Heart left ventricle (tissue), 16 donors: ENCODE data around the gene DOCK3. TPM values are rescaled to one million over a fixed set of nuclear protein-coding genes. Genes with fewer than 3 reads are reported as not detected.

ENCODE experiments used
- ATAC-seq, 4 donors: fragments of 200-7000 bp; cut with Tn5 transposase; one replicate each; pipeline ENCODE4 v1.9.1; 2020 to 2022; ENCODE audit warnings: moderate library complexity in 4 of 4, mild to moderate bottlenecking in 3 of 4, moderate number of reproducible peaks in 1 of 4
- DNase-seq, 5 donors: peaks; one replicate each; pipeline ENCODE4 v3.0.0-alpha.2; 2020
- H3K27ac ChIP-seq, 12 donors: fragments of 200-600 bp; sonication (generic) in 4 of 12; one replicate each; pipeline versions ENCODE4 v1.5.0 to v1.8.0; 2016 to 2022; ENCODE audit warnings: mild to moderate bottlenecking in 2 of 12
- H3K27me3 ChIP-seq, 9 donors: fragments of 200-600 bp; sonication (generic) in 2 of 9; one replicate each; pipeline versions ENCODE4 v1.5.1 to v1.8.0; 2016 to 2022; ENCODE audit warnings: mild to moderate bottlenecking in 3 of 9
- H3K36me3 ChIP-seq, 9 donors: fragments of 200-600 bp; sonication (generic) in 2 of 9; one replicate each; pipeline versions ENCODE4 v1.5.0 to v1.8.0; 2018 to 2022; ENCODE audit warnings: mild to moderate bottlenecking in 2 of 9
- H3K4me1 ChIP-seq, 12 donors: fragments of 200-600 bp; sonication (generic) in 4 of 12; one replicate each; pipeline versions ENCODE4 v1.5.0 to v1.8.0; 2016 to 2022; ENCODE audit warnings: mild to moderate bottlenecking in 3 of 12
- H3K4me3 ChIP-seq, 12 donors: fragments of 200-600 bp; sonication (generic) in 4 of 12; one replicate each; pipeline versions ENCODE4 v1.5.0 to v1.8.0; 2017 to 2022; ENCODE audit warnings: mild to moderate bottlenecking in 9 of 12, moderate library complexity in 4 of 12
- H3K9me3 ChIP-seq, 12 donors: fragments of 200-600 bp; sonication (generic) in 4 of 12; one replicate each; pipeline versions ENCODE4 v1.5.0 to v1.8.0; 2016 to 2022; ENCODE audit warnings: mild to moderate bottlenecking in 1 of 12
- CTCF ChIP-seq, 12 donors: fragments of 200-600 bp; sonication (generic) in 4 of 12; IDR thresholded peaks; one replicate each; pipeline versions ENCODE4 v1.5.0 to v1.8.0; 2018 to 2022; ENCODE audit warnings: antibody characterized with exemption in 12 of 12, mild to moderate bottlenecking in 5 of 12
- POLR2A ChIP-seq, 2 donors: fragments of 450-650 bp; IDR thresholded peaks; one replicate each; pipeline ENCODE4 v1.6.1; 2017; ENCODE audit warnings: antibody characterized with exemption in 2 of 2, mild to moderate bottlenecking in 2 of 2, moderate library complexity in 2 of 2
- WGBS, 4 donors: extraction: QIAGEN DNeasy Blood & Tissue Kit in 2 of 4; methylation state at CpG; one replicate each; pipeline versions ENCODE4 v1.1.5 to v1.1.7; 2013 to 2018; 5-methylcytosine and 5-hydroxymethylcytosine counted together
- intact Hi-C, 10 donors: fragments of 100-400 bp; cut with DNase I; formaldehyde crosslinking; loops; one replicate each; pipeline versions ENCODE4 v1.11.1 to v1.14.2; 2022
- polyA plus RNA-seq, 2 donors: library from polyadenylated mRNA; stranded (reverse); fragments of 200-250 nt; gene quantifications; one replicate each; pipeline ENCODE4 v1.2.3, GENCODE V29; 2013
- total RNA-seq, 9 donors: library from RNA; depleted of rRNA in 2 of 9; stranded (reverse); fragments of >200 nt in 2 of 9; fragmentation: NEBNext Ultra II Directional in 3 of 9; extraction: Animal tissue kit (Norgen Biotek cat#: 25700) in 3 of 9; gene quantifications; one replicate each; pipeline versions ENCODE4 v1.1.0 to v1.2.4, GENCODE V29; 2016 to 2023
- donor health status: ischemic (EF 13 %, LVEDD 7.1; RV severe dilation, severe dysfunction).
- donor health status: healthy with polysubstance abuse.
- donor health status: DM: no; HTN: yes; CAD: no.
- donor health status: DM: no; HTN: no; CAD: no.
- donor health status: ischemic (EF 25% LVEDD 6.9; RV normal size, moderate dysfunction).
- donor health status: ischemic (EF 25% LVEDD 5.7; RV mildly dilated, moderate dysfunction).
- donor health status: healthy.
- donor health status: DM: yes; HTN: yes; CAD: no.
- donor health status: ischemic (EF 35%, LVEDD 5.7; RV mildly dilated, moderate dysfunction).
- donor health status: nonischemic (EF 11% LVEDD 7.7; RV severe dilation, severe dysfunction).
- donor health status: DM: yes; HTN: yes; CAD: no.
- donor health status: PGD.
- donor health status: ischemic (EF 29% LVEDD 5.4; RV normal size, mild dysfunction).
- donor health status: nonischemic (EF 23%, LVEDD 6.1; RV moderate dilation, normal function).

DOCK3 gene
- total and polyA plus RNA-seq, 11 donors: 2.0 to 6.7 (median 4.8) TPM

GRCh38 chr3:50816894-50817293 lies 142.2 kb downstream of the DOCK3 start:
- intact Hi-C loops: no loop called here
- H3K27ac ChIP-seq: no peak overlapping the region
- no peaks in the 10 kb centered on the region for H3K27me3 ChIP-seq
- WGBS, 4 donors: 39 to 60% (median 47%) methylated on average over 3 of the region's 3 CpGs
- H3K36me3 ChIP-seq: no peaks in the 10 kb centered on the region
- H3K4me3 ChIP-seq: no peak overlapping the region
- TF ChIP-seq POLR2A (IDR thresholded peaks at IDR 0.05) (no peak), CTCF (IDR thresholded peaks at IDR 0.05) (no peak)
- DNase-seq (no peak), ATAC-seq (no peak)
- H3K9me3 ChIP-seq: peaks cover 0 to 4% (median 0%) of the 10 kb centered on the region in 12 donors
- peaks cover 0 to 6% (median 0%) of the 10 kb centered on the region in 12 donors for H3K4me1 ChIP-seq

- no peak overlapping the region for H3K4me3 ChIP-seq
- no peaks in the 10 kb centered on the region for H3K27me3 ChIP-seq
- H3K36me3 ChIP-seq: no peaks in the 10 kb centered on the region
- TF ChIP-seq POLR2A (IDR thresholded peaks at IDR 0.05): no peak
- TF ChIP-seq CTCF (IDR thresholded peaks at IDR 0.05): no peak
- no peak for ATAC-seq
- intact Hi-C loops: no loop called here
- DNase-seq: no peak
- H3K9me3 ChIP-seq: peaks cover 0 to 4% (median 0%) of the 10 kb centered on the region in 12 donors
- peaks cover 0 to 6% (median 0%) of the 10 kb centered on the region in 12 donors for H3K4me1 ChIP-seq
- WGBS, 4 donors: 31 to 40% (median 35%) methylated on average over 3 of the region's 3 CpGs
- H3K27ac ChIP-seq: no peak overlapping the region
Measured at GRCh38 chr3:50817756-50818529, 143.2 kb downstream of the DOCK3 start.

- Histone ChIP-seq H3K36me3 (no peaks in the 10 kb centered on the region), H3K4me1 (peaks cover 0 to 6% (median 0%) of the 10 kb centered on the region in 12 donors), H3K4me3 (no peak overlapping the region), H3K27ac (no peak overlapping the region), H3K27me3 (no peaks in the 10 kb centered on the region), H3K9me3 (peaks cover 0 to 4% (median 0%) of the 10 kb centered on the region in 12 donors)
- DNase-seq (no peak), ATAC-seq (no peak)
- TF ChIP-seq CTCF (IDR thresholded peaks at IDR 0.05) (no peak), POLR2A (IDR thresholded peaks at IDR 0.05) (no peak)
- intact Hi-C loops: no loop called here
- WGBS, 4 donors: 90 to 95% (median 94%) methylated on average over 5 of the region's 5 CpGs
Measured at GRCh38 chr3:50819882-50820281, 145.2 kb downstream of the DOCK3 start.

DNA sequence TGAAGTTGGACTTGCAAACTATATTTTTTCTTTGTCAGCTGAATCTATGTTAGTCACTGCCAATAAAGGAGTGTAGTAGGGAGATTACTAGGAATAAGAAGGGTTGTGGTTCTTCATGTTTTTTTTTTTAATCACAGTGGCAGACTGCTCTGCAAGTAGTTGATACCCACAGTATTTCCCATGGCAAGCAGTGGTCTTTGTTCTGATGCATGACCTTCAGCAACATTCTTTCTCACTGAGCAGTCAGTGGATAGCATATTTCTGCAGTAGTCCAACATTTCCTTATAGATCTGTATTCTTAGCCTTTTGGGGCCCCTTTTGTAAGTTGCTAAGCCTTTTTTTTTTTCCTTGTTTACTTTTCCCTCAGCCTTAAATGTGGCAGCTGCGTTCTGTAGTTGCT lies 151.1 kb downstream of the DOCK3 start:
- WGBS, 4 donors: 66 to 73% (median 70%) methylated on average over 1 of the region's 1 CpG
- DNase-seq (no peak), ATAC-seq (no peak)
- H3K4me3 ChIP-seq: no peak overlapping the region
- H3K27ac ChIP-seq: no peak overlapping the region
- no peaks in the 10 kb centered on the region for H3K4me1 ChIP-seq
- TF ChIP-seq POLR2A (IDR thresholded peaks at IDR 0.05) (no peak), CTCF (IDR thresholded peaks at IDR 0.05) (no peak)
- no peaks in the 10 kb centered on the region for H3K9me3 ChIP-seq
- H3K36me3 ChIP-seq: no peaks in the 10 kb centered on the region
- intact Hi-C loops: no loop called here
- H3K27me3 ChIP-seq: no peaks in the 10 kb centered on the region
